Measurements from ENCODE around the gene DUOXA2. TPM values are rescaled to one million over a fixed set of nuclear protein-coding genes. Genes with fewer than 3 reads are reported as not detected.
"Not testable (repeated sequence)": the region's sequence is repeated elsewhere in the genome, so short reads cannot be mapped to it uniquely, and the experiment has no call there.

The DUOXA2 gene
- total RNA-seq, 1 experiment from 2014 or later = not detected

- H3K27ac Mint-ChIP-seq (ENCODE audit: unreplicated experiment); BruUV-seq (replicated peaks); H3K4me1 Mint-ChIP-seq (ENCODE audit: low read depth, unreplicated experiment); H3K9me3 Mint-ChIP-seq (ENCODE audit: low read depth, unreplicated experiment); intact Hi-C loops (cut with micrococcal nuclease; ENCODE audit: unreplicated experiment); H3K36me3 Mint-ChIP-seq (ENCODE audit: insufficient read depth, unreplicated experiment); DNase-seq; H3K4me3 Mint-ChIP-seq (ENCODE audit: low read depth, unreplicated experiment): not testable (repeated sequence)
- CTCF ChIA-PET = interaction anchor here (0.7 kb wide), 1 partner anchor 39 kb away, joined by 3 read pairs; no protein-coding TSS in a partner anchor
- H3K27me3 Mint-ChIP-seq (ENCODE audit: unreplicated experiment) = peaks cover 19% of the 10 kb centered on the region
Observed at GRCh38 chr15:45079628-45080246, 34.4 kb upstream of the DUOXA2 start.

DNA sequence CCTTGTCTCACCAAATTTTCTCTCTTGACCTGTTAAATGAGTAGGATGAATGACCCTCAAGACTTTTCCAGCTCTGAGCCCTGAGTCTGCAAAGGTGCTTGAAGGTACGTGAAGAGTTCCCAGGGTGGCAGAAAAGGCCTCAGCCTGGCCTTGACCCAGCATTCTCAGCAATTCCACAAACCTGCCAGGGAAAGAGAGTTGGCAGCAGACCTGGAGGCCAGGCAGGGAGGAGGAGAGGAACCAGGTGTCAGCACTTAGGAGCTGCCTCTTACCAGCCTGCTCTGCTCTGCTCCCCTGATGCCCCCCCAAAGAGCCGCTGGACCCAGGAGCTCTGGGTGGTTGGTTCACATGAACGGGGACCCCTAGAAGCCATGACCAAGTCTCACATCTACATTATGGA is 33.5 kb upstream of the DUOXA2 start:
- DNase-seq; intact Hi-C loops (cut with micrococcal nuclease; ENCODE audit: unreplicated experiment); H3K4me3 Mint-ChIP-seq (ENCODE audit: low read depth, unreplicated experiment); H3K36me3 Mint-ChIP-seq (ENCODE audit: insufficient read depth, unreplicated experiment); CTCF ChIA-PET; BruUV-seq (replicated peaks); H3K9me3 Mint-ChIP-seq (ENCODE audit: low read depth, unreplicated experiment); H3K27ac Mint-ChIP-seq (ENCODE audit: unreplicated experiment); H3K4me1 Mint-ChIP-seq (ENCODE audit: low read depth, unreplicated experiment): not testable (repeated sequence)
- peaks cover 21% of the 10 kb centered on the region for H3K27me3 Mint-ChIP-seq (ENCODE audit: unreplicated experiment)

DNA sequence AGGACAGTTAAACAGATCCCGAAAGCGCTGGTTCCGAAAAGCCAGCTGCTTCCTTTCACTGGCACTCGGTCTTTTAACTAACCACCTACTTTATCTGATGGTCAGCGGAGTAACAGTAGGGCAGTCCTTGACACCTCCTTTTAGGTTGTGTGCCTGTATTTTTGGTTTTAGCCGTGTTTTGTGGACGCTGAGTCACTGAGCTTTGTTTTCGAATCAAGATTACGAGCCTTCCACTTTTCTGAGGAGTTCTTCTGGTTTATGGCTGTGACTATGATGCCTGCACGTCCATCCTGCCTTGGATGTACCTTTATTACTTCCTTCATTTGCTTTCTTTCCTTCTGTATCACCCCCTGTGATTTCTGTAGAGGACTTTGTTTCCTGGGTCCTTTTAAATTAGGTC is 31.7 kb upstream of the DUOXA2 start:
- intact Hi-C loops (cut with micrococcal nuclease; ENCODE audit: unreplicated experiment); BruUV-seq (replicated peaks); H3K4me3 Mint-ChIP-seq (ENCODE audit: low read depth, unreplicated experiment); H3K9me3 Mint-ChIP-seq (ENCODE audit: low read depth, unreplicated experiment); DNase-seq; CTCF ChIA-PET; H3K27ac Mint-ChIP-seq (ENCODE audit: unreplicated experiment); H3K4me1 Mint-ChIP-seq (ENCODE audit: low read depth, unreplicated experiment); H3K36me3 Mint-ChIP-seq (ENCODE audit: insufficient read depth, unreplicated experiment): not testable (repeated sequence)
- peaks cover 28% of the 10 kb centered on the region for H3K27me3 Mint-ChIP-seq (ENCODE audit: unreplicated experiment)

DNA sequence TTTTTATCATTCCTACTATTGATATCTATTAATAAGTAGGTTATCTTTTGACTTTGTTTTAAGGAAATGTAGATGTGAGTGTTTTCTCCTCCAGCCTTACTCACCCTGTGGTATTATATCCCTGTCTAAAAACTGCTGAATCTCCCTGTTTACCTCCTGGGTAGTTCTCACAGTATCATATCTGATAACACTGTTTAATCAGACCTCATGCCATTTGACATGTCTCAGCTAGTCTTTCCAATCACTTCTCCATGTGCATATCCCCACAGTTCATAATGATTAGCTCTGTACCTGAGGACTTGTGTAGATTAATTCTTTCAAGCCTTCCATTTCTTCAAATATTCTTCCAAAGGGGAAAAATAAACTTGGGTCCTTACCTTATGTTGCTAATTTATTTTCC is 30.9 kb upstream of the DUOXA2 start:
- DNase-seq = no peak
- Mint-ChIP-seq H3K9me3 (ENCODE audit: low read depth, unreplicated experiment) (no peaks in the 10 kb centered on the region), H3K4me1 (ENCODE audit: low read depth, unreplicated experiment) (no peaks in the 10 kb centered on the region), H3K27ac (ENCODE audit: unreplicated experiment) (no peak overlapping the region), H3K4me3 (ENCODE audit: low read depth, unreplicated experiment) (no peak overlapping the region), H3K27me3 (ENCODE audit: unreplicated experiment) (peaks cover 31% of the 10 kb centered on the region), H3K36me3 (ENCODE audit: insufficient read depth, unreplicated experiment) (no peaks in the 10 kb centered on the region)
- BruUV-seq (replicated peaks) = no TSS peak
- CTCF ChIA-PET = interaction anchor here (1.2 kb wide), 1 partner anchor 35 kb away, joined by 3 read pairs; no protein-coding TSS in a partner anchor
- no peak for TF ChIP-seq CTCF (IDR thresholded peaks at IDR 0.05; ENCODE audit: unreplicated experiment)
- intact Hi-C loops (cut with micrococcal nuclease; ENCODE audit: unreplicated experiment) = no loop called here

DNA sequence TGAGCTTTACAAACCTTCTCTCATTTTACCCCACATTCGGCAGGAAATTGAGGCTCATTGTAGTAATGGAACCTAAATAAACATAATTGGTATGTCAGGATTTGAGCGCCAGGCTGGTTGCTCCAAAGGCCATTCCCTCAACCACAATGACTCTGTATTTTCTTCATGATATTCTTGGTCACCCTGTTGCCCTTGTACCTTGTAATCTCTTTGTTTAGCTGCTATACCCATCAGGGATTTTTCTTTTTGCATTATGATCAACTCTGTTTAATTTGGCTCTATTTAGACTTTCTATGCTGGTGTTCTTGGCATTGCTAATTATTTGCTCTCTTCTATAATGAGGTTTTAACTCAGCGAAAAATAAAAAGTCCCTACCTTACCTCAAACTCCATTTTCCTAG is 30.0 kb upstream of the DUOXA2 start:
- CTCF ChIA-PET = interaction anchor here (1.2 kb wide), 1 partner anchor 34 kb away, joined by 3 read pairs; no protein-coding TSS in a partner anchor
- H3K36me3 Mint-ChIP-seq (ENCODE audit: insufficient read depth, unreplicated experiment) = no peaks in the 10 kb centered on the region
- no peak overlapping the region for H3K4me3 Mint-ChIP-seq (ENCODE audit: low read depth, unreplicated experiment)
- no peaks in the 10 kb centered on the region for H3K4me1 Mint-ChIP-seq (ENCODE audit: low read depth, unreplicated experiment)
- H3K27me3 Mint-ChIP-seq (ENCODE audit: unreplicated experiment) = peaks cover 40% of the 10 kb centered on the region
- TF ChIP-seq CTCF (IDR thresholded peaks at IDR 0.05; ENCODE audit: unreplicated experiment) = no peak
- no peak for DNase-seq
- no peak overlapping the region for H3K27ac Mint-ChIP-seq (ENCODE audit: unreplicated experiment)
- BruUV-seq (replicated peaks) = no TSS peak
- intact Hi-C loops (cut with micrococcal nuclease; ENCODE audit: unreplicated experiment) = no loop called here
- no peaks in the 10 kb centered on the region for H3K9me3 Mint-ChIP-seq (ENCODE audit: low read depth, unreplicated experiment)

DNA sequence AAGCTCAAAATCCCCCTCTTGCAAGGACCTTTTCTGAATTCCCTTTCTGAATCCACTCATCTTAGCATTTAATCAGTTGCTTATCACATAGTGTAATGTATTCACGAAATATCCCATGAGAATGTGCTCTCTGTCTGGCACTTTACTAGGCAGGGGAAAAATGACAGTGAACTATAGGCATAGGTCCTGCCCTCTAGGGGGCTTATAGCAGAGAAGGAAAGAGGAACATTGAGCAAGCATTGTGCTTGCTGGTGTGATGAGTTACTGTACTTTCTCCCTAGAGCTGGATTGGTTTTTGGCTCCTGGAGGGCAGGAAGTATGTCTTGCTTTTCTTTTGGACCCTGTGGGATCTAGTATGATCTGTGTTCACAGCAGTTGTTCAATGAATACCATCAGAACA is 26.6 kb upstream of the DUOXA2 start:
- CTCF ChIA-PET = no interaction called here
- no TSS peak for BruUV-seq (replicated peaks)
- H3K27ac Mint-ChIP-seq (ENCODE audit: unreplicated experiment) = no peak overlapping the region
- no peak overlapping the region for H3K4me3 Mint-ChIP-seq (ENCODE audit: low read depth, unreplicated experiment)
- peaks cover 73% of the 10 kb centered on the region for H3K27me3 Mint-ChIP-seq (ENCODE audit: unreplicated experiment)
- intact Hi-C loops (cut with micrococcal nuclease; ENCODE audit: unreplicated experiment) = no loop called here
- H3K4me1 Mint-ChIP-seq (ENCODE audit: low read depth, unreplicated experiment) = no peaks in the 10 kb centered on the region
- no peaks in the 10 kb centered on the region for H3K36me3 Mint-ChIP-seq (ENCODE audit: insufficient read depth, unreplicated experiment)
- no peaks in the 10 kb centered on the region for H3K9me3 Mint-ChIP-seq (ENCODE audit: low read depth, unreplicated experiment)
- no peak for DNase-seq
- TF ChIP-seq CTCF (IDR thresholded peaks at IDR 0.05; ENCODE audit: unreplicated experiment) = no peak
